Mesendoderm (in vitro differentiated cells): ENCODE data around the gene SLC23A2.

Source experiments
- DNase-seq: peaks from one replicate; pipeline ENCODE4 v3.0.0; 2013
- H2AK5ac ChIP-seq: 2 replicates; pipeline ENCODE4 v1.6.1; 2013; ENCODE audit warnings: low read length, inconsistent platforms
- H2BK120ac ChIP-seq: 2 replicates; pipeline ENCODE4 v1.6.1; 2013; ENCODE audit warnings: low read depth, mild to moderate bottlenecking, low read length, moderate library complexity, mixed read lengths
- H2BK15ac ChIP-seq: replicated peaks from 2 replicates; pipeline ENCODE4 v1.6.1; 2013; ENCODE audit warnings: low read depth, mild to moderate bottlenecking, moderate library complexity
- H2BK5ac ChIP-seq: 2 replicates; pipeline ENCODE4 v1.6.1; 2013; ENCODE audit warnings: low read length, inconsistent platforms
- H3K18ac ChIP-seq: 2 replicates; pipeline ENCODE4 v1.6.1; 2013; ENCODE audit warnings: mild to moderate bottlenecking, low read length, mixed read lengths
- H3K23ac ChIP-seq: one replicate; pipeline ENCODE4 v1.6.1; 2013; ENCODE audit warnings: low read length
- H3K27ac ChIP-seq: 2 replicates; pipeline ENCODE4 v1.5.1; 2013; ENCODE audit warnings: low read depth, mild to moderate bottlenecking, inconsistent platforms, low read length, moderate library complexity
- H3K27me3 ChIP-seq: 2 replicates; pipeline ENCODE4 v1.6.1; 2013; ENCODE audit warnings: low read length, control low read depth, mild to moderate bottlenecking, inconsistent platforms; ENCODE audit not compliant: insufficient read depth, poor library complexity
- H3K36me3 ChIP-seq: 2 replicates; pipeline ENCODE4 v1.6.1; 2013; ENCODE audit warnings: low read length, inconsistent platforms; ENCODE audit not compliant: control insufficient read depth, insufficient read depth
- H3K4ac ChIP-seq: one replicate; pipeline ENCODE4 v1.6.1; 2013; ENCODE audit warnings: low read depth, mild to moderate bottlenecking, low read length, moderate library complexity
- H3K4me1 ChIP-seq: 2 replicates; pipeline ENCODE4 v1.6.1; 2013; ENCODE audit warnings: low read depth, low read length, inconsistent platforms; ENCODE audit not compliant: control insufficient read depth
- H3K4me2 ChIP-seq: 2 replicates; pipeline ENCODE4 v1.6.1; 2013; ENCODE audit warnings: low read length
- H3K4me3 ChIP-seq: 2 replicates; pipeline ENCODE4 v1.5.1; 2013; ENCODE audit warnings: mild to moderate bottlenecking, low read length
- H3K56ac ChIP-seq: one replicate; pipeline ENCODE4 v1.6.1; 2013; ENCODE audit warnings: low read length
- H3K79me1 ChIP-seq: 2 replicates; pipeline ENCODE4 v1.6.1; 2013; ENCODE audit warnings: low read length, inconsistent platforms
- H3K79me2 ChIP-seq: 2 replicates; pipeline ENCODE4 v1.6.1; 2013; ENCODE audit warnings: mild to moderate bottlenecking, low read length; ENCODE audit not compliant: control insufficient read depth, insufficient read depth
- H3K9ac ChIP-seq: 2 replicates; pipeline ENCODE4 v1.6.1; 2013; ENCODE audit warnings: low read length, inconsistent platforms
- H4K5ac ChIP-seq: one replicate; pipeline ENCODE4 v1.6.1; 2013; ENCODE audit warnings: low read length
- H4K8ac ChIP-seq: one replicate; pipeline ENCODE4 v1.6.1; 2013; ENCODE audit warnings: low read depth, mild to moderate bottlenecking, control low read depth, low read length, moderate library complexity
- WGBS: extraction: QIAGEN DNeasy Blood & Tissue Kit; methylation state at CpG from one replicate; pipeline ENCODE4 v1.1.7; 2013; ENCODE audit warnings: low lambda C conversion rate, missing lambda C conversion rate; ENCODE audit not compliant: insufficient coverage; ENCODE audit errors: extremely low coverage; 5-methylcytosine and 5-hydroxymethylcytosine counted together

Gene SLC23A2

DNA sequence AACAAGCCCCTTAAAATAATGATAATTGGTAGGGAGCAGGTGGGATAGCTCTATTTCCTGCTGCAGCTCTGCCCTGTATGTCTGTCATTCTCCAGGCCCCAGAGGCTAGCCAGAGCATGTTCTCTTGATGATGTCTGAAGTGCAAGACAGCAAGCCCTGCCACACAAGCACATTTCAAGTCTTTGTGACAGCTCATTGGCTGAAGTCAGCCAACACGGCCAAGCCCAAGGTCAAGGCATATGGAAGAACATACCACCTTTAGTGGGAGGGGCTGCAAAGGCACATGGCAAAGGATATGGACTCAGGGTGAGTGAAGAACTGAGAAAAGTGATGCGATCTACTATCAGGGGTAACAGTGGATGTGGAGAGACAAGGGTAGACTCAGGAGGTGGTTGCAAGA, 163.6 kb downstream of the SLC23A2 start:
- H3K36me3 ChIP-seq, result no peaks in the 10 kb centered on the region
- DNase-seq, result no peak
- no peak overlapping the region for H2BK5ac ChIP-seq
- H2BK15ac ChIP-seq, result no peak overlapping the region
- no peak overlapping the region for H2AK5ac ChIP-seq
- H3K79me2 ChIP-seq, result no peaks in the 10 kb centered on the region
- H3K4ac ChIP-seq, result no peak overlapping the region
- H3K18ac ChIP-seq, result no peak overlapping the region
- no peak overlapping the region for H3K27ac ChIP-seq
- H3K56ac ChIP-seq, result no peak overlapping the region
- H3K27me3 ChIP-seq, result no peaks in the 10 kb centered on the region
- no peaks in the 10 kb centered on the region for H3K79me1 ChIP-seq
- no peak overlapping the region for H2BK120ac ChIP-seq
- no CpG with 5 or more reads among the region's 2 CpGs for WGBS
- no peak overlapping the region for H4K5ac ChIP-seq
- no peak overlapping the region for H3K4me3 ChIP-seq
- no peak overlapping the region for H3K23ac ChIP-seq
- no peak overlapping the region for H3K9ac ChIP-seq
- H3K4me1 ChIP-seq, result peaks cover 4% of the 10 kb centered on the region
- H4K8ac ChIP-seq, result no peak overlapping the region
- H3K4me2 ChIP-seq, result no peak overlapping the region

DNA sequence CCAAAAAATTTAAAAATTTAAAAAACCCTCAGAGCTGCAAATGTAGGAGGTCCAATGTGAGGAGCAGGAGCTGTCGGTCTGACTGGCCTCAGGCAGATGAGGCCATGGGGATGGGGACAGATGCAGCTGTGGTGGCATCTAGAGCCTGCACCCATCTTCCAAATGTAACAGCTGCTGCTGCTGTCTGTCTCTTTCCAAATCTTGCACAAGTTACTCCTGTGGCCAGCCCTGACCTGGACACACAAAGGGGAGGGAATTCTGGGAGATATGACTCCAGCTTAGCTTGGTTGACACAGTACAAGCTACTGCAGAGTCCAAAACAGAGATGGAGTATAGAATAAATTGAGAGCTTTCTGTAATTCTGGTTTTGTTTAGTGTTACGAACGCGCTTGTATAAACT, 164.4 kb downstream of the SLC23A2 start:
- Histone ChIP-seq H2BK120ac (no peak overlapping the region), H3K4me2 (no peak overlapping the region), H3K18ac (no peak overlapping the region), H2BK5ac (no peak overlapping the region), H4K8ac (no peak overlapping the region), H3K27me3 (no peaks in the 10 kb centered on the region), H3K36me3 (no peaks in the 10 kb centered on the region), H2BK15ac (no peak overlapping the region), H3K23ac (no peak overlapping the region), H3K9ac (no peak overlapping the region), H3K79me1 (no peaks in the 10 kb centered on the region), H3K79me2 (no peaks in the 10 kb centered on the region), H2AK5ac (no peak overlapping the region), H4K5ac (no peak overlapping the region), H3K56ac (no peak overlapping the region), H3K4ac (no peak overlapping the region), H3K4me1 (peaks cover 4% of the 10 kb centered on the region), H3K4me3 (no peak overlapping the region), H3K27ac (no peak overlapping the region)
- WGBS, result 100% methylated on average over 3 of the region's 4 CpGs
- DNase-seq, result no peak

DNA sequence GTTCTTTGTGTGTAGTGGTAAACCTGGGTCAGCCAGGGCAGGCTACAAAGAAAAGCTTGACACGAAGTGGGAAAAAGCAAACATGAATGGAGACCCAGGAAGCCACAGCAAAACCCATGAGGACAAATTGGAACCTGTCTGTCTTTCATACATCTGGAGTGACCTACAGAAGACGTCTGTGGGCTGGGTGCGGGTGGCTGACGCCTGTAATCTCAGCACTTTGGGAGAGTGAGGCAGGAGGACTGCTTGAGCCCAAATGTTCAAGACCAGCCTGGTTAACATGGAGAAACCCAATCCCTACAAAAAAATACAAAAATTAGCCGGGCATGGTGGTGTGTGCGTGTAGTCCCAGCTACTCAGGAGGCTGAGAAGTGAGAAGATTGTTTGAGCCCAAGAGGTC, 164.8 kb downstream of the SLC23A2 start:
- Histone ChIP-seq H3K4ac (no peak overlapping the region), H3K23ac (no peak overlapping the region), H2BK5ac (no peak overlapping the region), H3K56ac (no peak overlapping the region), H3K4me1 (peaks cover 4% of the 10 kb centered on the region), H2BK15ac (no peak overlapping the region), H3K79me2 (no peaks in the 10 kb centered on the region), H3K9ac (no peak overlapping the region), H3K36me3 (no peaks in the 10 kb centered on the region), H2BK120ac (no peak overlapping the region), H3K79me1 (no peaks in the 10 kb centered on the region), H3K4me2 (no peak overlapping the region), H4K8ac (no peak overlapping the region), H3K4me3 (no peak overlapping the region), H3K27me3 (no peaks in the 10 kb centered on the region), H4K5ac (no peak overlapping the region), H3K27ac (no peak overlapping the region), H3K18ac (no peak overlapping the region), H2AK5ac (no peak overlapping the region)
- no CpG with 5 or more reads among the region's 6 CpGs for WGBS
- DNase-seq, result no peak

DNA sequence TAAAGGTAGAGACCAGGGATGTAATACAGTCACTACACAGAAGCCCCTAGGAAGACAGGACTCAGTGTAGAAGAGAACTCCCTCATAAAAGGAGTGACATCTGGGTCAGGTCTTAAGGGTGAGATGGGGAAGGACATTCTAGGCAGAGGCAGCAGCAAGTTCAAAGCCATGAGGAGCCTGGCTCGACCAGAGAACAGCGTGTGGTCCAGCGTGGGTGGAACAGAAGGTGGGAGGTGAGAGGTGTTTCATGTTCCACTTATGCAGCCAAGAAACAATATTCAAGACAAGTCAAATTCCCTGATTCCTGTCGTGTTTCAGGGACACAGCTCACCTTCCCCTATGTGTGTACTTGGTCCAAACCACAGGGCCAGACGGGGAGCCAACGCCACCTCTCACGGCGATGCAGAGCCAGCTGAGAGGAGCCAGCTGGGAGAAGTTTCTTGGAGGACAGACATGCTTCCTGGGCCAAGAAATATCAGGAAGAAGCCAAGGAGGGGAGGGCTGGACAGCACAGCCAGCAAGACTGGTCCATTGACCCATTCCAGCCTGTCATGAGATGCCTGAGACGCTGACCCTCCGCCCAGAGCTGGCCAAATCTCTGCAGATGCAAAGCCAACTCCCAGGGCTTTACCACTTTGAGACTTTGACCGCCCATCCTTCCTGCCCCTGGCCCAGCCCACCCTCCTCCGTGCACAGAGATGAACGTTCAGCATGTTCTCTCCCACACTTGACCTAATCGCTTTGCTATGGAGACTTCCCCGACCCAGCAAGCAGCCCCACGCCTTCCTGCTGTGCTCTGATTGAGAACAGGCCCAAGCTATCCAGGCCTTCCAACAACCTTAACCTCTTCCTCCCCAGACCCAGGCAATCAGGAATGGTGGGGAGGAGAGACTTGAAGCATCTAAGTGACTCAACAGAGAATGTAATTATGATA, 165.8 kb downstream of the SLC23A2 start:
- no CpG with 5 or more reads among the region's 16 CpGs for WGBS
- peak; percentile 73 for DNase-seq

DNA sequence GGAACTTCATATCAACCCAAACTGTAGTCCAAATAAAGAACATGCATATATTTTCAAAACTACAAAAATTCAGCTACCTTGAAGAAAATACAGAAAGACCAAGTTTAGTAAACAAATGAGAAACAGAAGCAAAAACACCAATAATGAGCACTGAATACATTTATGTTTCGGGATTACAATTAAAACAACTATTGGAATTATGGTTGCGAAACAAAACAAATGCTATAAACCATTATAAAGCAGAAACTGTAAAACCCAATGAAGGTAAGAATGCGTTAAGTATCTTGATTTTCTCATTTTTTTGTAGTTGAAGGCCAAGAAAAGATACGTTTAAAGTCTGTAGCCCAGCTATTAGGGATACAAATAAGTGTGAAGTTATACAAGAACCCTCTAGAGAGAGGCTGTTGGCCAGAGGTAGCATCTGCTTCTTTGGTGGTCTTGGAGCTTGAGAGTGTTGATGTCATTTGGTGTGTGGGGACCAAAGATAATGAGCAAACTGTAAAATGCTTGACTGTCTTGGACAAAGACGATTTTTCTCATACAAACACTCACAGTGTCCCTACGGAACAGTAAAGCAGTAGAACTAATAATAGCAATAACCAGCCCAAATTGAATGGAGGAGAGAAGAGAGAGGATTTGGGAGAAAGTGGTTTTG, 168.1 kb downstream of the SLC23A2 start:
- no peaks in the 10 kb centered on the region for H3K36me3 ChIP-seq
- H3K18ac ChIP-seq, result no peak overlapping the region
- no peaks in the 10 kb centered on the region for H3K27me3 ChIP-seq
- DNase-seq, result no peak
- no peak overlapping the region for H2BK5ac ChIP-seq
- H3K23ac ChIP-seq, result no peak overlapping the region
- no peak overlapping the region for H3K4me3 ChIP-seq
- no peak overlapping the region for H4K5ac ChIP-seq
- H3K27ac ChIP-seq, result no peak overlapping the region
- peaks cover 4% of the 10 kb centered on the region for H3K4me1 ChIP-seq
- no CpG with 5 or more reads among the region's 6 CpGs for WGBS
- no peak overlapping the region for H2BK15ac ChIP-seq
- no peaks in the 10 kb centered on the region for H3K79me1 ChIP-seq
- H4K8ac ChIP-seq, result no peak overlapping the region
- no peak overlapping the region for H3K56ac ChIP-seq
- H2AK5ac ChIP-seq, result no peak overlapping the region
- no peak overlapping the region for H3K9ac ChIP-seq
- no peak overlapping the region for H2BK120ac ChIP-seq
- H3K79me2 ChIP-seq, result no peaks in the 10 kb centered on the region
- H3K4ac ChIP-seq, result no peak overlapping the region
- no peak overlapping the region for H3K4me2 ChIP-seq

More for the DNA sequence above, 165.8 kb downstream of the SLC23A2 start:
- H3K4ac ChIP-seq, result no peak overlapping the region
- H3K79me1 ChIP-seq, result no peaks in the 10 kb centered on the region
- H3K18ac ChIP-seq, result no peak overlapping the region
- no peaks in the 10 kb centered on the region for H3K79me2 ChIP-seq
- H3K56ac ChIP-seq, result no peak overlapping the region
- H3K23ac ChIP-seq, result no peak overlapping the region
- H2AK5ac ChIP-seq, result no peak overlapping the region
- peaks cover 4% of the 10 kb centered on the region for H3K4me1 ChIP-seq
- H3K4me3 ChIP-seq, result no peak overlapping the region
- no peak overlapping the region for H3K27ac ChIP-seq
- no peak overlapping the region for H3K4me2 ChIP-seq
- no peaks in the 10 kb centered on the region for H3K27me3 ChIP-seq
- no peak overlapping the region for H4K5ac ChIP-seq
- no peak overlapping the region for H2BK15ac ChIP-seq
- H3K9ac ChIP-seq, result no peak overlapping the region
- no peak overlapping the region for H4K8ac ChIP-seq
- no peak overlapping the region for H2BK5ac ChIP-seq
- no peak overlapping the region for H2BK120ac ChIP-seq
- H3K36me3 ChIP-seq, result no peaks in the 10 kb centered on the region
